Mesothelial cell of epicardium (in vitro differentiated cells): ENCODE measurements around the gene ZRANB1. TPM values are rescaled to one million over a fixed set of nuclear protein-coding genes. Genes with fewer than 3 reads are reported as not detected.
A peak's percentile ranks its signal among the peaks of the same experiment; 100 is the strongest.

Experiments used
- DNase-seq, 2 experiments: peaks; one replicate each; pipeline ENCODE4 v3.0.0; 2021; ENCODE audit warnings: low spot score in 2 of 2; ENCODE audit not compliant: unreplicated experiment in 2 of 2
- H3K27ac Mint-ChIP-seq: 2 replicates; pipeline ENCODE4 v1.8.0; 2021; ENCODE audit warnings: mixed read lengths
- H3K27me3 Mint-ChIP-seq: 2 replicates; pipeline ENCODE4 v1.8.0; 2021; ENCODE audit warnings: low read depth, mixed read lengths
- H3K36me3 Mint-ChIP-seq: 2 replicates; pipeline ENCODE4 v1.8.0; 2021; ENCODE audit warnings: mixed read lengths
- H3K4me1 Mint-ChIP-seq: 2 replicates; pipeline ENCODE4 v1.8.0; 2021; ENCODE audit warnings: mixed read lengths
- H3K4me3 Mint-ChIP-seq: 2 replicates; pipeline ENCODE4 v1.8.0; 2021; ENCODE audit warnings: mild to moderate bottlenecking, moderate library complexity, mixed read lengths
- H3K9me3 Mint-ChIP-seq: 2 replicates; pipeline ENCODE4 v1.8.0; 2021; ENCODE audit warnings: mixed read lengths
- CTCF ChIP-seq: fragments of 200-600 bp; sonication (generic); IDR thresholded peaks from one replicate; pipeline ENCODE4 v1.5.0; 2021; ENCODE audit warnings: antibody characterized with exemption; ENCODE audit not compliant: unreplicated experiment
- total RNA-seq: library from RNA; stranded (reverse); gene quantifications from 3 replicates; pipeline ENCODE4 v1.2.1, GENCODE V29; 2021

Gene ZRANB1
- total RNA-seq, 1 donor from 2014 or later, result 30.8 TPM

- H3K9me3 Mint-ChIP-seq, result peaks cover 11% of the 10 kb centered on the region
- H3K4me1 Mint-ChIP-seq, result no peaks in the 10 kb centered on the region
- H3K27me3 Mint-ChIP-seq, result no peaks in the 10 kb centered on the region
- DNase-seq, result no peak
- no peak for TF ChIP-seq CTCF
- H3K36me3 Mint-ChIP-seq, result peaks cover 49% of the 10 kb centered on the region
- no peak overlapping the region for H3K4me3 Mint-ChIP-seq
- H3K27ac Mint-ChIP-seq, result no peak overlapping the region
These were observed 75.8 kb downstream of the ZRANB1 start for GRCh38 chr10:125017547-125018298.

GRCh38 chr10:125018576-125019143 is 76.7 kb downstream of the ZRANB1 start:
- no peak for DNase-seq
- Mint-ChIP-seq H3K4me3 (no peak overlapping the region), H3K36me3 (peaks cover 49% of the 10 kb centered on the region), H3K27me3 (no peaks in the 10 kb centered on the region), H3K27ac (no peak overlapping the region), H3K9me3 (peaks cover 11% of the 10 kb centered on the region), H3K4me1 (peaks cover 2% of the 10 kb centered on the region)
- TF ChIP-seq CTCF, result no peak

- H3K36me3 Mint-ChIP-seq, result peaks cover 46% of the 10 kb centered on the region
- no peak for DNase-seq
- peaks cover 18% of the 10 kb centered on the region for H3K4me1 Mint-ChIP-seq
- H3K9me3 Mint-ChIP-seq, result peaks cover 11% of the 10 kb centered on the region
- no peak overlapping the region for H3K27ac Mint-ChIP-seq
- no peak overlapping the region for H3K4me3 Mint-ChIP-seq
- no peaks in the 10 kb centered on the region for H3K27me3 Mint-ChIP-seq
- TF ChIP-seq CTCF, result no peak
These were observed 78.5 kb downstream of the ZRANB1 start for GRCh38 chr10:125020386-125020785.

GRCh38 chr10:125020871-125021270 is 78.9 kb downstream of the ZRANB1 start:
- Mint-ChIP-seq H3K9me3 (peaks cover 11% of the 10 kb centered on the region), H3K27ac (no peak overlapping the region), H3K36me3 (peaks cover 45% of the 10 kb centered on the region), H3K4me1 (peaks cover 22% of the 10 kb centered on the region), H3K4me3 (no peak overlapping the region), H3K27me3 (no peaks in the 10 kb centered on the region)
- no peak for DNase-seq
- TF ChIP-seq CTCF, result no peak

- no peak for DNase-seq
- Mint-ChIP-seq H3K36me3 (peaks cover 42% of the 10 kb centered on the region), H3K27me3 (no peaks in the 10 kb centered on the region), H3K4me1 (peaks cover 22% of the 10 kb centered on the region), H3K4me3 (no peak overlapping the region), H3K27ac (peak overlapping the region; percentile 59), H3K9me3 (peaks cover 11% of the 10 kb centered on the region)
- no peak for TF ChIP-seq CTCF
These were observed 79.9 kb downstream of the ZRANB1 start for GRCh38 chr10:125021686-125022344.
